MCF 10A (cell line): ENCODE measurements around the gene DEPP1. TPM values are rescaled to one million over a fixed set of nuclear protein-coding genes. Genes with fewer than 3 reads are reported as not detected.

Experiments used
- BruUV-seq: library from RNA; stranded (reverse); fragments of 400-500 nt; replicated peaks from 2 replicates; lab custom pipeline; 2021; lab: Mats Ljungman, UMichigan
- CTCF ChIA-PET: fragments of 300-600 bp; sonication (Branson Sonifier 250); formaldehyde crosslinking; extraction: SDS; loops from one replicate; lab custom pipeline; 2021; ENCODE audit warnings: antibody characterized with exemption, inconsistent platforms; lab: Yijun Ruan, JAX
- POLR2A ChIA-PET: fragments of 300-600, 350-650 bp; sonication (Branson Sonifier 250); formaldehyde crosslinking; extraction: SDS; loops from one replicate; lab custom pipeline; 2020; ENCODE audit warnings: antibody characterized with exemption, inconsistent platforms; lab: Yijun Ruan, JAX
- DNase-seq: peaks from one replicate; pipeline ENCODE4 v3.0.0-alpha.2; 2018; ENCODE audit not compliant: unreplicated experiment
- H3K27ac Mint-ChIP-seq: one replicate; pipeline ENCODE4 v1.8.0; 2022; ENCODE audit warnings: mild to moderate bottlenecking, low read depth, mixed read lengths; ENCODE audit not compliant: unreplicated experiment
- H3K27me3 Mint-ChIP-seq: one replicate; pipeline ENCODE4 v1.8.0; 2022; ENCODE audit warnings: mixed read lengths; ENCODE audit not compliant: insufficient read depth, unreplicated experiment
- H3K36me3 Mint-ChIP-seq: one replicate; pipeline ENCODE4 v1.8.0; 2022; ENCODE audit warnings: mild to moderate bottlenecking, moderate library complexity, mixed read lengths; ENCODE audit not compliant: insufficient read depth, unreplicated experiment
- H3K4me1 Mint-ChIP-seq: one replicate; pipeline ENCODE4 v1.8.0; 2022; ENCODE audit warnings: mixed read lengths; ENCODE audit not compliant: insufficient read depth, unreplicated experiment
- H3K4me3 Mint-ChIP-seq: one replicate; pipeline ENCODE4 v1.8.0; 2022; ENCODE audit warnings: mild to moderate bottlenecking, moderate library complexity, mixed read lengths; ENCODE audit not compliant: unreplicated experiment
- H3K9me3 Mint-ChIP-seq: one replicate; pipeline ENCODE4 v1.8.0; 2022; ENCODE audit warnings: mixed read lengths; ENCODE audit not compliant: unreplicated experiment
- CTCF ChIP-seq: fragments of 200-600 bp; IDR thresholded peaks from one replicate; pipeline ENCODE4 v1.8.0; 2022; ENCODE audit warnings: antibody characterized with exemption, mild to moderate bottlenecking; ENCODE audit not compliant: unreplicated experiment
- intact Hi-C: fragments of 100-400 bp; cut with micrococcal nuclease; formaldehyde crosslinking; loops from 2 replicates; pipeline ENCODE4 v1.14.1; 2022
- total RNA-seq: library from RNA; stranded (reverse); gene quantifications from 2 replicates; pipeline ENCODE4 v1.2.3, GENCODE V29; 2022

Gene DEPP1
- total RNA-seq, 1 experiment from 2014 or later = 0.84 TPM

DNA sequence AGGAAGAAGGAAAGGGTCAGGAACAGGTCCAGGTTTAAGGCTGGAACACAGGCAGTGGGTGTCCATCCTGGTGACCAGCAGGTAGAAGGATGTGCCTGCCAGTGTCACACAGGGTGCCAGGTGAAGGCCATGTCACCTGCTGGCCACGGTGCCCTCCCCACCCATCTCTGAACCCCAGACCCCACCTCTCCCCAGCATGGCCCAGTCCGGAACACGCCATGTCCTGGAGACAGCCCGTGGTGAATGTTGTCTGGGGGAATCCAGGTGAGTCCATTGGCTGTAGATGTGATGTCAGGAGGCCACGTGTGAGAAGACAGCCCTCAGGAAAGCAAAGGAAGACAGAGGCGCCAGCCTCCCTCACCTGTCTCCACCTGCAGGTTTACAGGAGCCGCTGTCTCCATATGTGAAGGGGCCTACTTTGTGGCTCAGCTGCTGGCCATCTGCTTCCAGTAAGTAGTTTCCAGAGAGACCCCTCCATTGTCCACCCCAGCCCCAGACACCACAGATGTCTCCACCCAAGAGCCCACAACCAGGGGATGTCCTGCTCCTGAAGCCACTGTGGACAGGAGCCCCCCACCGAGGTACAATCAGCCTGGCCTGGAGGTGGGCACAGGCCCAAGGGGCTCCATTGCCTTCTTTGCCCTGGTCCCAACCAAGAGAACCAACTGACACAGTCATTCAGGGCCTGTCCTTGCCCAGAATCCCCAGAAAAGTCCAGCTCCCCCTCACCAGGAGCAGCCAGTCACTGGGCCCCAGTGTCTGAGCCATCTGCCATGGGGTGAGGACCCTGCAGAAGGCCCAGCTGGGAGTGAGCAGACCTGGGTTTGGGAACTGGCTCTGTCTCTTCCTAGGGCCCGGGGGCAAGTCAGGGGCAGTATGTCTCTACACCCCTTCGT is 46.7 kb downstream of the DEPP1 start:
- POLR2A ChIA-PET = interaction anchor here (0.6 kb wide), 1 partner anchor 29 kb away, joined by 3 read pairs; no protein-coding TSS in a partner anchor
- no peaks in the 10 kb centered on the region for H3K36me3 Mint-ChIP-seq

DNA sequence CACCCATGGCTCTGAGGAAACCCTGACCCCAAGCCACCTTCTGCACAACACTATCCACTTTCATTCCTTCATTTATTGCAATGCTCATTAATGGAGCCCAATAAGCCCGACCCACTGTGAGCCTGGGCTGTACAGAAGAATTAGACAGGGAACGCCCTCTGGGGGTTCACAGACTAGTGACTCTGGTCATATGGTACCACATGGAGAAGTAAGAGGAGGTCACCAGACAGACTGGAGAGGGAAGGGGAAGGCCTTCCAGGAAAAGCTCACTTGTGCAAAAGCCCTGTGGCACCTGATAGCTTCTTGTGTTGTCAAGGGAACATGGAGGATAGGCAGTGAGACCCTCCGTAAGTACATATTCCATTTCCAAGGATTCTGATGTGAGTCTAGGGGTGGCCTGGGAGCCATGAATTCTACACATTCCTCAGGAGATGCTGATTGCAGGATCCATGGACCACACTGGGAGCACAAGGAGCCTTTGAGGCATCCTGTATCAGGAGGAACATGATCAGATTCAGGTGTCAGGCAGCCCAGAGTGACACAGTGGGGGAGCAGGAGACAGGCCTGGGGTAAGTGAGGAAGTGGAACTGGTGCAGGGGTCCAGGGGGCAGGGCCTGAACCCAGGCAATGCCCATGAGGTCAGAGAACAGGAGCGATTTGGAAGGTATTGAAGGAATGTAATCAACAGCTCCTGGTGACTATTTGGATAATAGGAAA is 47.5 kb downstream of the DEPP1 start:
- DNase-seq = no peak
- intact Hi-C loops = loop anchor here (10.0 kb wide), 1 partner anchor 304 kb away; no protein-coding TSS in a partner anchor
- Mint-ChIP-seq H3K27me3 (peaks cover 18% of the 10 kb centered on the region), H3K36me3 (no peaks in the 10 kb centered on the region), H3K4me3 (no peak overlapping the region), H3K4me1 (peaks cover 6% of the 10 kb centered on the region), H3K9me3 (peaks cover 6% of the 10 kb centered on the region), H3K27ac (no peak overlapping the region)
- no TSS peak for BruUV-seq
- no peak for TF ChIP-seq CTCF
- ChIA-PET POLR2A (no interaction called here), CTCF (interaction anchor here (0.6 to 3.9 kb wide), 6 partner anchors 9 to 110 kb away, joined by 3 to 22 read pairs (median 7); partner anchors contain the start of gene DEPP1)

More for the DNA sequence above, 46.7 kb downstream of the DEPP1 start:
- no peak overlapping the region for H3K27ac Mint-ChIP-seq
- TF ChIP-seq CTCF = no peak
- peaks cover 6% of the 10 kb centered on the region for H3K4me1 Mint-ChIP-seq
- no TSS peak for BruUV-seq
- intact Hi-C loops = loop anchor here (1.0 to 10.0 kb wide), 3 partner anchors 43 to 303 kb away; partner anchors contain the start of gene ZNF22
- no peak overlapping the region for H3K4me3 Mint-ChIP-seq
- no peak for DNase-seq
- CTCF ChIA-PET = interaction anchor here (0.6 to 3.9 kb wide), 27 partner anchors 9 to 1262 kb away, joined by 3 to 28 read pairs (median 5); partner anchors contain the start of genes DEPP1 and ZNF22
- H3K9me3 Mint-ChIP-seq = peaks cover 6% of the 10 kb centered on the region
- H3K27me3 Mint-ChIP-seq = peaks cover 18% of the 10 kb centered on the region

- peaks cover 6% of the 10 kb centered on the region for H3K9me3 Mint-ChIP-seq
- H3K4me3 Mint-ChIP-seq = no peak overlapping the region
- CTCF ChIA-PET = interaction anchor here (0.7 to 0.8 kb wide), 3 partner anchors 21 to 1256 kb away, joined by 3 to 5 read pairs (median 3); no protein-coding TSS in a partner anchor
Observed at GRCh38 chr10:44929356-44930255, 49.0 kb downstream of the DEPP1 start.

More at GRCh38 chr10:44929356-44930255, 49.0 kb downstream of the DEPP1 start:
- DNase-seq = no peak
- peaks cover 18% of the 10 kb centered on the region for H3K27me3 Mint-ChIP-seq
- POLR2A ChIA-PET = no interaction called here
- H3K36me3 Mint-ChIP-seq = no peaks in the 10 kb centered on the region
- intact Hi-C loops = loop anchor here (10.0 kb wide), 1 partner anchor 305 kb away; no protein-coding TSS in a partner anchor
- H3K27ac Mint-ChIP-seq = no peak overlapping the region
- H3K4me1 Mint-ChIP-seq = no peaks in the 10 kb centered on the region
- TF ChIP-seq CTCF = no peak
- no TSS peak for BruUV-seq
